ENCODE data around the gene NDUFAF5. TPM values are rescaled to one million over a fixed set of nuclear protein-coding genes. Genes with fewer than 3 reads are reported as not detected.

Gene NDUFAF5
- total and polyA plus RNA-seq, 8 donors: 6.6 to 21.9 (median 9.9) TPM

DNA sequence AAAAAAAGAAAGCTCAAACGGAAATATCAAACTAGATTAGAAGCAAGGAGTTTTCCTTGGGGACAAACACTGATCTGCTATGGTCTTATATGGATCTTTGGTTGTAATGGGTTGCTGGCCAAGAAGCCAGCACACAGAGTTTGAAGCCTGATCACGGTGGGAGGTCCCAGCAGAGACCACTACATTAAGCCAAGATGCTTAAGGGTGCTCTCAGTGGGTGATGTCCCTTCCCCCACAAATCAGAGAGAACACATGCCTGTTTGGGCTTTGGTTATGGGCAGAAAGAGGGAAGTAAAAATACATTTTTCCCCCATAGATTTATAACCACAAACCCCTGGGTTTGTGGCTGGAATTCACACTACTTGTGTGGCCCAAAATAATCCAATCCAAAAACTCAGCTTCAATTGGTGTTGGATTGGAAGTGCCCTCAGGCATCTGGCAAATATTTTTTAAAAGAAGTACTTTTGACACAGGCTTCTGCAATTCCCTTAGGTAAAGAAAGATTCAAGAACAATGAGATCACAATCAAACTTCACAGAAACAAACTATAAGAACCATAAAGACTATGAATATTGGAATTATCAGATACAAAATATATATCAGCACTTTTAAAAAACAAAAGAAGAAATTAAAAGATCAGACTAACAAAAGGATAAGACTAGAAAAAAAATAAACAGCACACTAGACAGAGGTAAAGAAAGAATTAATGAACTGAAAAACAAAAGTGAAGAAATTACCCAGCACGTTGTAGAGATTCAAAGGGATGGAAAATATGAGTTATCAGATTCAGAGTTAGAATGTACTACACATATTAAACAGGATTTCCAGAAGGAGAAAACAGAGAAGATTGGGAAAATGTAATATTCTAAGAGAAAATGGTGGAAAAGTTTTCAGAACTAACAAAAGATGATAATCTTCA lies 44.8 kb upstream of the NDUFAF5 start:
- H3K27ac ChIP-seq: no peak overlapping the region

DNA sequence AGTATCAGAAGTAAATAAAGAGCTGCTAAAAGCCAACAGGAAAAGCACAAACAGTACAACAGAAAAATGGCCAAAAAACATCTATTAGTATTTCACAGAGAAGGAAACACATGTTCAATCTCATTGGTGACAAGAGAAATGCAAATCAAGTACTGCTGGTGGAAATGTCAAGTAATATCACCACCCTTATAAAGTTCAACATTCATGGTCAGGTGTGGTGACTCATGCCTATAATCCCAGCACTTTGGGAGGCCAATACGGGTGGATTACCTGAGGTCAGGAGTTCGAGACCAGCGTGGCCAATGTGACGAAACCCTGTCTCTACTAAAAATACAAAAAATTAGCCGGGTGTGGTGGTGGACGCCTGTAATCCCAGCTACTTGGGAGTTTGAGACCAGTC lies 42.9 kb upstream of the NDUFAF5 start:
- WGBS, 2 donors: 96 to 97% methylated on average over 6 of the region's 6 CpGs
- ATAC-seq (no peak), DNase-seq (no peak), FAIRE-seq (no peak)
- Histone ChIP-seq H3K27ac (no peak overlapping the region), H3K36me3 (no peaks in the 10 kb centered on the region), H3K9me3 (no peaks in the 10 kb centered on the region), H3K27me3 (no peaks in the 10 kb centered on the region), H3K4me3 (no peak overlapping the region), H3K4me1 (no peaks in the 10 kb centered on the region)
- TF ChIP-seq, protein P1, sequence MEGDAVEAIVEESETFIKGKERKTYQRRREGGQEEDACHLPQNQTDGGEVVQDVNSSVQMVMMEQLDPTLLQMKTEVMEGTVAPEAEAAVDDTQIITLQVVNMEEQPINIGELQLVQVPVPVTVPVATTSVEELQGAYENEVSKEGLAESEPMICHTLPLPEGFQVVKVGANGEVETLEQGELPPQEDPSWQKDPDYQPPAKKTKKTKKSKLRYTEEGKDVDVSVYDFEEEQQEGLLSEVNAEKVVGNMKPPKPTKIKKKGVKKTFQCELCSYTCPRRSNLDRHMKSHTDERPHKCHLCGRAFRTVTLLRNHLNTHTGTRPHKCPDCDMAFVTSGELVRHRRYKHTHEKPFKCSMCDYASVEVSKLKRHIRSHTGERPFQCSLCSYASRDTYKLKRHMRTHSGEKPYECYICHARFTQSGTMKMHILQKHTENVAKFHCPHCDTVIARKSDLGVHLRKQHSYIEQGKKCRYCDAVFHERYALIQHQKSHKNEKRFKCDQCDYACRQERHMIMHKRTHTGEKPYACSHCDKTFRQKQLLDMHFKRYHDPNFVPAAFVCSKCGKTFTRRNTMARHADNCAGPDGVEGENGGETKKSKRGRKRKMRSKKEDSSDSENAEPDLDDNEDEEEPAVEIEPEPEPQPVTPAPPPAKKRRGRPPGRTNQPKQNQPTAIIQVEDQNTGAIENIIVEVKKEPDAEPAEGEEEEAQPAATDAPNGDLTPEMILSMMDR (IDR thresholded peaks at IDR 0.05): no peak
- intact Hi-C loops (cut with DNase I): no loop called here

More for the DNA sequence above, 44.8 kb upstream of the NDUFAF5 start:
- WGBS, 2 donors: 76 to 83% methylated on average over 3 of the region's 3 CpGs
- Histone ChIP-seq H3K9me3 (no peaks in the 10 kb centered on the region), H3K36me3 (no peaks in the 10 kb centered on the region), H3K4me1 (no peaks in the 10 kb centered on the region), H3K4me3 (no peak overlapping the region), H3K27me3 (no peaks in the 10 kb centered on the region)
- TF ChIP-seq, protein P1 (IDR thresholded peaks at IDR 0.05): no peak
- intact Hi-C loops (cut with DNase I): no loop called here
- DNase-seq (no peak), ATAC-seq (no peak), FAIRE-seq (peak; percentile 9)

DNA sequence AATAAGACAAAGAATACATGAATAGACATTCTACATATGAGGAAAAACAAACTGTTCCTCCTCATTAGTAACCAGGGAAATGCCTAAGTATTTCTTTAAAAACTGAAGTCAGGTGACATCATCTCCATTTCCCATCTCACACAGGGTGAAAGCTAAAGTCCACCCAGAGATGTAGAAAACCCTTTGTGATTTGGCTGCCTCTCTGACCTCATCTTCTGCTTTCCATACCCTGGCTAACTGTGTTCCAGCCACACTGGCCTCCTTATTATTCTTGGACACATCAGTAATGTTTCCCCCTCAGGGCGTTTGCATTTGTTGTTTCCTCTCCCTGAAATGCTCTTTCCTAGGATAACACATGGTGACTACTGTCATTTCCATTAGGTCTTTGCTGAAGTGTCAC lies 40.5 kb upstream of the NDUFAF5 start:
- no peaks in the 10 kb centered on the region for H3K4me1 ChIP-seq
- TF ChIP-seq, protein P1 (IDR thresholded peaks at IDR 0.05): no peak
- no peak overlapping the region for H3K27ac ChIP-seq
- H3K36me3 ChIP-seq: no peaks in the 10 kb centered on the region
- FAIRE-seq (no peak), ATAC-seq (no peak), DNase-seq (no peak)
- intact Hi-C loops (cut with DNase I): no loop called here
- 70 to 81% methylated on average over 1 of the region's 1 CpG for WGBS, 2 donors
- no peaks in the 10 kb centered on the region for H3K27me3 ChIP-seq
- H3K4me3 ChIP-seq: no peak overlapping the region
- no peaks in the 10 kb centered on the region for H3K9me3 ChIP-seq

DNA sequence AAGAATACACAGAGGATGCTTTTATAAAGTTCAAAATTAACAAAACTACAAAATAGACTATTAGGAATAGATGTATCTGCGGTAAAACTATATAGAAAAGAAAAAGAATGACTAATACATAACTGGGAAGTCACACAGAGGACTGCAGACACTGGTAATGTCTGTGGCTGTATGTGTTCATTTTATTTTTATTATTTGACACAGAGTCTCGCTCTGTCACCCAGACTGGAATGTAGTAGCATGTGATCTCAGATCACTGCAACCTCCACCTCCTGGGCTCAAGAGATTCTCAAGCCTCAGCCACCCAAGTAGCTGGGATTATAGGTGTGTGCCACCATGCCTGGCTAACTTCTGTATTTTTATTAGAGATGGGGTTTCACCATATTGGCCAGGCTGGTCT lies 39.0 kb upstream of the NDUFAF5 start:
- Histone ChIP-seq H3K9me3 (no peaks in the 10 kb centered on the region), H3K36me3 (no peaks in the 10 kb centered on the region), H3K27ac (no peak overlapping the region), H3K27me3 (no peaks in the 10 kb centered on the region), H3K4me3 (no peak overlapping the region), H3K4me1 (no peaks in the 10 kb centered on the region)
- FAIRE-seq (no peak), ATAC-seq (no peak), DNase-seq (no peak)
- 93 to 100% methylated on average over 2 of the region's 2 CpGs for WGBS, 2 donors
- TF ChIP-seq, protein P1 (IDR thresholded peaks at IDR 0.05): no peak
- intact Hi-C loops (cut with DNase I): no loop called here

DNA sequence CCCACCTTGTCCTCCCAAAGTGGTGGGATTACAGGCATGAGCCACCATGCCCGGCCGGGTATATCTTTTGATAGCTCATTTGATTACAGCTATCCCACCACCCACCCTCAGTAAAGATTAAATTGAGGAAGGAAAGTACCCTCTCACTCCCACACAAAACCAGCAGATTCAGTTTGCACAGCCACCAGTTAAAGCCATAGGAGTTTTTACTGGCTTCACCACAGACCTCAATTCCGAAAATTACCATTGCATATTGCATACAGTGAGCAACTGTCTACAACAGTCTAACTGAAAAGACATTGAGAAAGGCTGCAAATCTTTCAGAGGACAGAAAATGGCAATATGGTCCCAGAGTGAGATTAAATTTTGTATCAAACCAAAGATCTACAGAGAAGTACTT lies 35.0 kb upstream of the NDUFAF5 start:
- WGBS, 2 donors: 94 to 99% methylated on average over 3 of the region's 3 CpGs
- TF ChIP-seq, protein P1 (IDR thresholded peaks at IDR 0.05): no peak
- DNase-seq: no peak
- no peak for FAIRE-seq
- Histone ChIP-seq H3K4me1 (no peaks in the 10 kb centered on the region), H3K27me3 (no peaks in the 10 kb centered on the region), H3K9me3 (no peaks in the 10 kb centered on the region), H3K27ac (no peak overlapping the region), H3K36me3 (peaks cover 0 to 3% (median 2%) of the 10 kb centered on the region in 3 donors), H3K4me3 (no peak overlapping the region)
- ATAC-seq: no peak
- intact Hi-C loops (cut with DNase I): no loop called here

Data from pancreas (tissue), 10 donors.